ENCODE data around the gene C11orf21.

GRCh38 chr11:2325719-2326118 is 24.0 kb upstream of the C11orf21 start:
- TF ChIP-seq CTCF (IDR thresholded peaks at IDR 0.05; ENCODE audit: insufficient read depth, low read depth, low read length) (no peak), EZH2 (IDR thresholded peaks at IDR 0.05; ENCODE audit: insufficient read depth, low read length) (no peak)

Data from astrocyte (in vitro differentiated cells and primary cell).